ENCODE results near the gene UNC80.

DNA sequence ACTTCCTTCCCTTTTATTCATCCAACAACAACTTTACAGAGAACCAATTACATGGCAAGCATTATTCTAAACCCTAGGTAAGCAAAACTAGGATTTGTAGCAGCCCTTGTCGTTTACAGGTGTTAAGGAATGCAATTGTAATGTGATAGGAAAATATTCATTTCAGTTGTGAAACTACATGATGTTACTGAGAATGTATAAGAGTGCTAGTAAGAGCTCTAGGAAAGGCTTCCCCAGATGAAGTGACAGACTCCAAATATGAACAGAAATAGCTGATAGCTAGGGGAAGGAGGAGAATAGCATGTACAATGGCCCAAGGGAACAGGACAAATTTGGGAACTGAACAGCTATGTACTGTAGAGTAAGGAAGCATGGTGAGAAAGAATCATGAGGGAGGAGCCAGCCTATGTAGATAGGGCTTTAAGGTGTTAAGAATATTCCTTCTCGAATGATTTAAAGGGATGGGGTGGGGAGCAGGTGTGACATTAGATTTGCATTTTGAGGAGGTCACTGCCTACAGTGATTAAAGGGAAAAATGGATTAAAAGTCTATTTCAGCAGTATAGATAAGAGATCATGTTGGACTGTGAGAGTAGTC is 262.6 kb downstream of the UNC80 start:
- TF ChIP-seq, protein P1, sequence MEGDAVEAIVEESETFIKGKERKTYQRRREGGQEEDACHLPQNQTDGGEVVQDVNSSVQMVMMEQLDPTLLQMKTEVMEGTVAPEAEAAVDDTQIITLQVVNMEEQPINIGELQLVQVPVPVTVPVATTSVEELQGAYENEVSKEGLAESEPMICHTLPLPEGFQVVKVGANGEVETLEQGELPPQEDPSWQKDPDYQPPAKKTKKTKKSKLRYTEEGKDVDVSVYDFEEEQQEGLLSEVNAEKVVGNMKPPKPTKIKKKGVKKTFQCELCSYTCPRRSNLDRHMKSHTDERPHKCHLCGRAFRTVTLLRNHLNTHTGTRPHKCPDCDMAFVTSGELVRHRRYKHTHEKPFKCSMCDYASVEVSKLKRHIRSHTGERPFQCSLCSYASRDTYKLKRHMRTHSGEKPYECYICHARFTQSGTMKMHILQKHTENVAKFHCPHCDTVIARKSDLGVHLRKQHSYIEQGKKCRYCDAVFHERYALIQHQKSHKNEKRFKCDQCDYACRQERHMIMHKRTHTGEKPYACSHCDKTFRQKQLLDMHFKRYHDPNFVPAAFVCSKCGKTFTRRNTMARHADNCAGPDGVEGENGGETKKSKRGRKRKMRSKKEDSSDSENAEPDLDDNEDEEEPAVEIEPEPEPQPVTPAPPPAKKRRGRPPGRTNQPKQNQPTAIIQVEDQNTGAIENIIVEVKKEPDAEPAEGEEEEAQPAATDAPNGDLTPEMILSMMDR (IDR thresholded peaks at IDR 0.05 in 8 of 11, conservative IDR thresholded peaks at IDR 0.05 in 3 of 11) = no peak
- no peak for TF ChIP-seq POLR2AphosphoS5 (IDR thresholded peaks at IDR 0.05)
